ENCODE measurements around the gene SLC35E2B. TPM values are rescaled to one million over a fixed set of nuclear protein-coding genes. Genes with fewer than 3 reads are reported as not detected.
"Not testable (repeated sequence)": the region's sequence is repeated elsewhere in the genome, so short reads cannot be mapped to it uniquely, and the experiment has no call there.

The SLC35E2B gene
- total RNA-seq (2012; rRNA removed), result 12.0 and 19.3 TPM in 2 replicates

DNA sequence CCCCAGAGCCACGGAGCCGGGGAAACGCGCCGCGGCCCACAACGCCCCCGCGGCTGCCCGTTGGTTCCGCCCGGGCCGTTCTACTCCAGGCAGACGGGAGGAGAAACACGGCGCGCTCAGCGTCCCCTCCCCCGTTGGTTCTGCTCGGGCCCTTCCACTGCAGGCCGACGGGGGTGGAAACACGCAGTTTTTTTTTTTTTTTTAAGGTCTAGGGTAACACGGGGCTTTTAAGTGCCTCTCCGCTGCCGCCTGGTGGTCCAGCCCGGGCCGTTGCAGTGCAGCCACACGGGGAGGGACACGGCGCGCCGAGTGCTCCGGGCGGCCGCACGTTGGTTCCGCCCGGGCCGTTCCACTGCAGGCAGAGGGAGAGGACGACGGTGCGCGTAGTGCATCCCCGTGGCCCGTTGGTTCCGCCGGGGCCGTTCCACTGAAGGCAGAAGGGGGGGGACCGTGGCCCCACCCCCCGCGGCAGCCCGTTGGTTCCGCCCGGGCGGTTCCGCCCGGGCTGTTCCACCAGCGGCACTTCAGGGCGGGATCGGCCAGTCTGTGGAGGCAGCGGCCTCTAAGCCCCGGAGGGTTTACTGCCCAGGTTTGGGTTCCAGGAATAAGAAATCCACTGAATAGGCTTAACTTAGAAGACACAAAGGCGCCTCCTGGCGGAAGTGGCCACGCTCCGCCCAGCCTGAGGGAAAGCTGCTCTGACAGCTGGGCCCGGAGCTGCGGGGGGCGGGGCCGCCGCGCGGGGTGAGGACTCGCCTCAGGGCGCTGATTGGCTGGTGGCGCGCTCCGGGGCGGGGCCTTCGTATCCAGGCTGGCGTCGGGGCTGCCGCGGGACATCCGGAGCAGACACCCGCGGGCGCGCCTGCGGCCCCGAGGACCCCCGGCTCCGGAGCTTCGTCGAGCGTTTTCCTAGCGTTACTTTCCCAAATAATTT is at the start of gene SLC35E2B:
TSS of gene SLC35E2B (minus strand) at position 82 of the 934 bp plus-strand sequence. CDS start 16,096 bp downstream, outside the sequence.
- Histone ChIP-seq H3K9ac (ENCODE audit: low read depth, low read length) (peak within 1 kb of the TSS; percentile 88), H3K4me3 (ENCODE audit: low read length) (peak within 1 kb of the TSS; percentile 77), H3K4me2 (ENCODE audit: low read length) (peak within 1 kb of the TSS; percentile 75)
- not testable (repeated sequence) for H3K27me3 ChIP-seq (ENCODE audit: control insufficient read depth, insufficient read depth, low read length); H3K36me3 ChIP-seq (ENCODE audit: insufficient read depth, low read length); H3K4me1 ChIP-seq (ENCODE audit: control insufficient read depth, insufficient read depth, low read length); H3K9me3 ChIP-seq (replicated peaks; ENCODE audit: low read length)

- not testable (repeated sequence) for H3K4me3 ChIP-seq (ENCODE audit: low read length); H3K9me3 ChIP-seq (replicated peaks; ENCODE audit: low read length)
These were observed 48.4 kb upstream of the SLC35E2B start for GRCh38 chr1:1741013-1741412.

DNA sequence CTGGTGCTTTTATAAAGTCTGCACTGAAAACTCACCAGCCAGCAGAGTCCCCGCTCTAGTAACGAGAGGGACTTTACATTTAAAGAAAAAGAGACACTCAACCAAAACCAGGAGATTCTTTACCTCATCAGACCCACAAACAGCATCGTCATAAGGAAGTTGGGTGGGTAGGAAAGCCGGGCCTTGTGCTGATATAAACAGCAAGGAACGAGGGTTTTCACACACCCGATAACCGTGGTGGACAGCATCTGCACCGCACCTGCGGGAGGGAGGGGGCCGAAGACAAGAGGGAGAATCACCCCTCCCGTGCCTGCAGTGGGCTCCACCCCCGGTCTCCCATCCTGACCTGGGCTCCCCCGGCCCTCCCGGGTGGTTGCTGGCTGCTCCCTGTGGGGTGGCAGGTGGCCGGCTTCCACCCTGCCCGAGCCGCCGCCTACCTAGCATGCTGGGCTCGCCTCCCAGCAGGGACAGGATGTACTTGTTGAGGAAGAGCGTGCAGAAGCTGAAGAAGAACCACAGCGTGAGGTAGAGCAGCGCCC is 46.3 kb upstream of the SLC35E2B start:
- not testable (repeated sequence) for H3K9ac ChIP-seq (ENCODE audit: low read depth, low read length); H3K4me2 ChIP-seq (ENCODE audit: low read length); H3K27me3 ChIP-seq (ENCODE audit: control insufficient read depth, insufficient read depth, low read length); H3K4me1 ChIP-seq (ENCODE audit: control insufficient read depth, insufficient read depth, low read length); H3K4me3 ChIP-seq (ENCODE audit: low read length); H3K9me3 ChIP-seq (replicated peaks; ENCODE audit: low read length); H3K36me3 ChIP-seq (ENCODE audit: insufficient read depth, low read length)

More at GRCh38 chr1:1741013-1741412, 48.4 kb upstream of the SLC35E2B start:
- not testable (repeated sequence) for H3K9ac ChIP-seq (ENCODE audit: low read depth, low read length); H3K4me1 ChIP-seq (ENCODE audit: control insufficient read depth, insufficient read depth, low read length); H3K36me3 ChIP-seq (ENCODE audit: insufficient read depth, low read length); H3K4me2 ChIP-seq (ENCODE audit: low read length); H3K27me3 ChIP-seq (ENCODE audit: control insufficient read depth, insufficient read depth, low read length)

- not testable (repeated sequence) for H3K4me3 ChIP-seq (ENCODE audit: low read length); H3K4me2 ChIP-seq (ENCODE audit: low read length); H3K36me3 ChIP-seq (ENCODE audit: insufficient read depth, low read length); H3K27me3 ChIP-seq (ENCODE audit: control insufficient read depth, insufficient read depth, low read length); H3K9me3 ChIP-seq (replicated peaks; ENCODE audit: low read length); H3K9ac ChIP-seq (ENCODE audit: low read depth, low read length); H3K4me1 ChIP-seq (ENCODE audit: control insufficient read depth, insufficient read depth, low read length)
These were observed 45.3 kb upstream of the SLC35E2B start for GRCh38 chr1:1737675-1738590.

GRCh38 chr1:1732381-1732780 is 39.8 kb upstream of the SLC35E2B start:
- no peak overlapping the region for H3K4me2 ChIP-seq (ENCODE audit: low read length)
- H3K27me3 ChIP-seq (ENCODE audit: control insufficient read depth, insufficient read depth, low read length), result no peaks in the 10 kb centered on the region
- H3K36me3 ChIP-seq (ENCODE audit: insufficient read depth, low read length), result peaks cover 20% of the 10 kb centered on the region
- H3K9me3 ChIP-seq (replicated peaks; ENCODE audit: low read length), result no peaks in the 10 kb centered on the region
- H3K4me3 ChIP-seq (ENCODE audit: low read length), result no peak overlapping the region
- H3K4me1 ChIP-seq (ENCODE audit: control insufficient read depth, insufficient read depth, low read length), result peaks cover 12% of the 10 kb centered on the region
- no peak overlapping the region for H3K9ac ChIP-seq (ENCODE audit: low read depth, low read length)

DNA sequence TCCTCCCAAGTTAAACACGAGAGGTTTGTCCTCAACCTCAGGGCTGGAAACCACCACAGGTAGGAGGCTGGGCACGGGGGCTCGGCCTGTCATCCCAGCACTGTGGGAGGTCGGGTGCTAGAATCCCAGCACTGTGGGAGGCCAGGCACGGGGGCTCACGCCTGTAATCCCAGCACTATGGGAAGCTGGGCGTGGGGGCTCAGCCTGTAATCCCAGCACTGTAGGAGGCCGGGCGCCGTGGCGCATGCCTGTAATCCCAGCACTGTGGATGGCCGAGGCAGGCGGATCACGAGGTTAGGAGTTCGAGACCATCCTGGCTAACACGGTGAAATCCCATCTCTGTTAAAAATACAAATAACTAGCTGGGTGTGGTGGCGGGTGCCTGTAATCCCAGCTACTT is 38.3 kb upstream of the SLC35E2B start:
- Histone ChIP-seq H3K9ac (ENCODE audit: low read depth, low read length) (no peak overlapping the region), H3K27me3 (ENCODE audit: control insufficient read depth, insufficient read depth, low read length) (no peaks in the 10 kb centered on the region), H3K4me2 (ENCODE audit: low read length) (no peak overlapping the region), H3K4me1 (ENCODE audit: control insufficient read depth, insufficient read depth, low read length) (peaks cover 12% of the 10 kb centered on the region), H3K4me3 (ENCODE audit: low read length) (no peak overlapping the region), H3K9me3 (replicated peaks; ENCODE audit: low read length) (no peaks in the 10 kb centered on the region), H3K36me3 (ENCODE audit: insufficient read depth, low read length) (peaks cover 20% of the 10 kb centered on the region)

GRCh38 chr1:1730230-1730629 is 37.6 kb upstream of the SLC35E2B start:
- H3K4me3 ChIP-seq (ENCODE audit: low read length); H3K4me2 ChIP-seq (ENCODE audit: low read length); H3K9me3 ChIP-seq (replicated peaks; ENCODE audit: low read length); H3K27me3 ChIP-seq (ENCODE audit: control insufficient read depth, insufficient read depth, low read length); H3K9ac ChIP-seq (ENCODE audit: low read depth, low read length): not testable (repeated sequence)
- Histone ChIP-seq H3K36me3 (ENCODE audit: insufficient read depth, low read length) (peaks cover 18% of the 10 kb centered on the region), H3K4me1 (ENCODE audit: control insufficient read depth, insufficient read depth, low read length) (peaks cover 12% of the 10 kb centered on the region)

DNA sequence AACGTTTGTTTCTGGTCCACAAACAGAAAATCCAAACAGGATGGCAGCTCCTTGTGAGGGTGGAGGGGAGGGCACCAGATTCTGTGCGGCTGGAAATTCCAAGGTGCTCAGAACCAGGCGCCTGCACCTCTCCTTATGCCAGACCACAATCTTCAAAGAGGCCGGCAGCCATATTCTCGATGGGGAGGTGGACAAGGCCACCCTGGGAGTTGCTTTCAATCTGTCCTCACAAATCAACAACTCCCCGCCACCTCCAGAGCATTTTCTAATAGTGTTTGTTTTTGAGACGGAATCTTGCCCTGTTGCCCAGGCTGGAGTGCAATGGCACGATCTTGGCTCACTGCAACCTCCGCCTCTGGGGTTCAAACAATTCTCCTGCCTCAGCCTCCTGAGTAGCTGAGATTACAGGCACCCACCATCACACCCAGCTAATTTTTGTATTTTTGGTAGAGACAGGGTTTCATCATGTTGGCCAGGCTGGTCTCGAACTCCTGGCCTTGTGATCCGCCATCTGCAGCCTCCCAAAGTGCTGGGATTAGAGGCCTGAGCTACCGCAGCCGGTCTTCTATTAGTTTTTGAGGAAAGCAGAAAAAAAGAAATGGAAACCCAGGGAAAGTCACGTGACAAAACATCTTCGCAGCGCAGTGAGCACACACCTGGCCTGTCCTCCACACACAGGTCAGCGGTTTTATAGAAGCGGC is 36.7 kb upstream of the SLC35E2B start:
- H3K9me3 ChIP-seq (replicated peaks; ENCODE audit: low read length); H3K27me3 ChIP-seq (ENCODE audit: control insufficient read depth, insufficient read depth, low read length); H3K4me3 ChIP-seq (ENCODE audit: low read length); H3K9ac ChIP-seq (ENCODE audit: low read depth, low read length): not testable (repeated sequence)
- H3K4me2 ChIP-seq (ENCODE audit: low read length), result peak overlapping the region; percentile 42
- peaks cover 17% of the 10 kb centered on the region for H3K36me3 ChIP-seq (ENCODE audit: insufficient read depth, low read length)
- H3K4me1 ChIP-seq (ENCODE audit: control insufficient read depth, insufficient read depth, low read length), result peaks cover 12% of the 10 kb centered on the region

DNA sequence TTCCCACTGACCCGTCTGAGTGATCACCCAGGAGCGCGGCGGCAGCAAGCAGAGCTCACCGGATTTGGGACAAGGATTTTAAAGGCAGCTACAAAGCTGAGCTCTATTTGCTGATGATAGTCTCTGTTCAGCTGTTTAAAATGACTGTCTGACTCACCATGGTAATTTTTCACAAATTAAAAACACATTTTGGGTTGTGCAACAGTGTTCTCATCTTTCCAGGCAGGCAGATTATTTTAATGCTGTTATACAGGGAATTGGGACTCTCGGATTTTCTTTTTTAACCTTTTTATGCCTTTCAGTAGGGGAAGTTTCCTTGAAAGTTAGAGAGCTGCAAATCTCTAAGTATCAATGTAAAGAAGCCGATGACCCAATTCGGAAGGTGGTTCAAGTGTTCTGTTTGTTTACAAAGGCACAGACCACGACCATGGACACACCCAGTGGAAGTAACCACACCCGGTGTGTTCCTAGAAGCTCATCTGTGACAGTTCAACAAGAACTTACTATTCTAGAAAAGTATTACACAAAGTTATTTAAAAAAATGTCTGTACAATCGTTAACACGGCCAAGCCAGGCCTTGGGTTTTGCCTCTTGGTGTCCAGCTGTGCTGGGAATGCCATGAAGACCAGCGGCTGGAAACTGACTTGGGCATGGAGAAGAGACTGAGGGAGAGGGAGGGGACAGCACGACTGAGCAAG is 35.9 kb upstream of the SLC35E2B start:
- not testable (repeated sequence) for H3K9me3 ChIP-seq (replicated peaks; ENCODE audit: low read length); H3K27me3 ChIP-seq (ENCODE audit: control insufficient read depth, insufficient read depth, low read length)
- Histone ChIP-seq H3K4me2 (ENCODE audit: low read length) (peak overlapping the region; percentile 42), H3K4me3 (ENCODE audit: low read length) (peak overlapping the region; percentile 0), H3K4me1 (ENCODE audit: control insufficient read depth, insufficient read depth, low read length) (peaks cover 12% of the 10 kb centered on the region), H3K36me3 (ENCODE audit: insufficient read depth, low read length) (peaks cover 17% of the 10 kb centered on the region), H3K9ac (ENCODE audit: low read depth, low read length) (peak overlapping the region; percentile 24)

GRCh38 chr1:1727131-1727651 is 34.6 kb upstream of the SLC35E2B start:
- Histone ChIP-seq H3K4me1 (ENCODE audit: control insufficient read depth, insufficient read depth, low read length) (peaks cover 12% of the 10 kb centered on the region), H3K36me3 (ENCODE audit: insufficient read depth, low read length) (peaks cover 13% of the 10 kb centered on the region)
- not testable (repeated sequence) for H3K9me3 ChIP-seq (replicated peaks; ENCODE audit: low read length); H3K27me3 ChIP-seq (ENCODE audit: control insufficient read depth, insufficient read depth, low read length); H3K4me3 ChIP-seq (ENCODE audit: low read length); H3K9ac ChIP-seq (ENCODE audit: low read depth, low read length); H3K4me2 ChIP-seq (ENCODE audit: low read length)

Data from skeletal muscle satellite cell (primary cell).